Esophagus muscularis mucosa (tissue), 4 donors: Measurements from ENCODE around the gene TAOK1. TPM values are rescaled to one million over a fixed set of nuclear protein-coding genes. Genes with fewer than 3 reads are reported as not detected.
A peak's percentile ranks its signal among the peaks of the same experiment; 100 is the strongest.

ENCODE experiments used
- DNase-seq: peaks from one replicate; pipeline ENCODE4 v3.0.0-alpha.2; 2017; ENCODE audit errors: extremely low spot score
- H3K27ac ChIP-seq, 4 donors: fragments of 200-600 bp; sonication (generic); replicated peaks in 1 of 4; 1 replicate in 3 of 4; 2 replicates in 1 of 4; pipeline ENCODE4 v1.5.1; 2016 to 2019; ENCODE audit warnings: mild to moderate bottlenecking in 1 of 4
- H3K27me3 ChIP-seq, 4 donors: fragments of 200-600 bp; sonication (generic); one replicate each; pipeline versions ENCODE4 v1.5.1 to v1.6.0; 2016 to 2019
- H3K36me3 ChIP-seq, 4 donors: fragments of 200-600 bp; sonication (generic); one replicate each; pipeline ENCODE4 v1.5.1; 2016 to 2019
- H3K4me1 ChIP-seq, 4 donors: fragments of 200-600 bp; sonication (generic); one replicate each; pipeline ENCODE4 v1.5.1; 2016 to 2019
- H3K4me3 ChIP-seq, 4 donors: fragments of 200-600 bp; sonication (generic); 1 replicate in 2 of 4; 2 replicates in 2 of 4; pipeline ENCODE4 v1.5.1; 2016 to 2019; ENCODE audit warnings: mild to moderate bottlenecking in 4 of 4, moderate library complexity in 1 of 4
- H3K9me3 ChIP-seq, 4 donors: fragments of 200-600 bp; sonication (generic); 1 replicate in 3 of 4; 2 replicates in 1 of 4; pipeline ENCODE4 v1.5.1; 2016 to 2019
- CTCF ChIP-seq, 3 experiments: fragments of 200-600 bp in 2 of 3; fragments of 450-650 bp in 1 of 3; sonication (generic) in 2 of 3; IDR thresholded peaks; one replicate each; pipeline ENCODE4 v1.5.1; 2017 to 2019; ENCODE audit warnings: antibody characterized with exemption in 3 of 3, mild to moderate bottlenecking in 2 of 3, moderate library complexity in 1 of 3
- EP300 ChIP-seq: sonication (generic); formaldehyde crosslinking; IDR thresholded peaks from one replicate; pipeline ENCODE4 v1.6.1; 2017; ENCODE audit warnings: antibody characterized with exemption
- POLR2A ChIP-seq: fragments of 450-650 bp; IDR thresholded peaks from one replicate; pipeline ENCODE4 v1.6.1; 2017; ENCODE audit warnings: antibody characterized with exemption, moderate library complexity, mild to moderate bottlenecking, low read depth
- POLR2AphosphoS5 ChIP-seq, 2 donors: sonication (generic); formaldehyde crosslinking; IDR thresholded peaks; one replicate each; pipeline ENCODE4 v1.6.1; 2017; ENCODE audit warnings: antibody characterized with exemption in 2 of 2
- WGBS: methylation state at CpG from one replicate; pipeline ENCODE4 v1.1.5; 2018; 5-methylcytosine and 5-hydroxymethylcytosine counted together
- intact Hi-C: fragments of 100-400 bp; cut with DNase I; formaldehyde crosslinking; loops from one replicate; pipeline ENCODE4 v1.15.1; 2023
- total RNA-seq, 4 donors: library from RNA; depleted of rRNA; stranded (reverse); fragments of >200 nt; gene quantifications; one replicate each; pipeline versions ENCODE4 v1.1.0 to v1.2.1, GENCODE V29; 2016

Gene TAOK1
- total RNA-seq, 4 donors from 2014 or later: 48.7 to 73.1 (median 58.9) TPM

- no peaks in the 10 kb centered on the region for H3K9me3 ChIP-seq
- no peak overlapping the region for H3K4me3 ChIP-seq
- peak overlapping the region in 1 of 4 donors; percentile 22 for H3K27ac ChIP-seq
- intact Hi-C loops: loop anchor here (5.0 kb wide), 1 partner anchor 35 kb away; no protein-coding TSS in a partner anchor
- H3K27me3 ChIP-seq: no peaks in the 10 kb centered on the region
- WGBS: 70% methylated on average over 7 of the region's 10 CpGs
- H3K36me3 ChIP-seq: peaks cover 17 to 63% (median 59%) of the 10 kb centered on the region in 4 donors
- peaks cover 56 to 87% (median 77%) of the 10 kb centered on the region in 4 donors for H3K4me1 ChIP-seq
- no peak for TF ChIP-seq POLR2A
- TF ChIP-seq POLR2AphosphoS5 (IDR thresholded peaks at IDR 0.05): no peak
- no peak for TF ChIP-seq CTCF (IDR thresholded peaks at IDR 0.05)
- no peak for TF ChIP-seq EP300
- no peak for DNase-seq
Observed at GRCh38 chr17:29582254-29582765, 192.1 kb downstream of the TAOK1 start.

- WGBS: 96% methylated on average over 8 of the region's 13 CpGs
- Histone ChIP-seq H3K36me3 (peaks cover 16 to 59% (median 54%) of the 10 kb centered on the region in 4 donors), H3K27ac (peak overlapping the region in 2 of 4 donors; percentile 13 to 22), H3K9me3 (no peaks in the 10 kb centered on the region), H3K27me3 (no peaks in the 10 kb centered on the region), H3K4me1 (peaks cover 59 to 87% (median 77%) of the 10 kb centered on the region in 4 donors), H3K4me3 (no peak overlapping the region)
- TF ChIP-seq CTCF (IDR thresholded peaks at IDR 0.05) (no peak), POLR2AphosphoS5 (IDR thresholded peaks at IDR 0.05) (no peak), EP300 (no peak), POLR2A (no peak)
- intact Hi-C loops: loop anchor here (5.0 kb wide), 1 partner anchor 35 kb away; no protein-coding TSS in a partner anchor
- DNase-seq: no peak
Observed at GRCh38 chr17:29582772-29583171, 192.6 kb downstream of the TAOK1 start.

GRCh38 chr17:29583324-29584248 is 193.4 kb downstream of the TAOK1 start:
- no peak overlapping the region for H3K4me3 ChIP-seq
- intact Hi-C loops: loop anchor here (5.0 kb wide), 1 partner anchor 34 kb away; no protein-coding TSS in a partner anchor
- peaks cover 62 to 88% (median 78%) of the 10 kb centered on the region in 4 donors for H3K4me1 ChIP-seq
- peak overlapping the region; percentile 75 to 90 (median 82) for H3K27ac ChIP-seq
- H3K27me3 ChIP-seq: no peaks in the 10 kb centered on the region
- WGBS: 97% methylated on average over 11 of the region's 16 CpGs
- no peak for TF ChIP-seq EP300
- no peak for TF ChIP-seq CTCF (IDR thresholded peaks at IDR 0.05)
- no peak for TF ChIP-seq POLR2A
- TF ChIP-seq POLR2AphosphoS5 (IDR thresholded peaks at IDR 0.05): no peak
- H3K9me3 ChIP-seq: no peaks in the 10 kb centered on the region
- no peak for DNase-seq
- peaks cover 16 to 51% (median 46%) of the 10 kb centered on the region in 4 donors for H3K36me3 ChIP-seq

GRCh38 chr17:29584452-29585079 is 194.4 kb downstream of the TAOK1 start:
- Histone ChIP-seq H3K4me1 (peaks cover 62 to 90% (median 78%) of the 10 kb centered on the region in 4 donors), H3K27ac (peak overlapping the region; percentile 75 to 90 (median 82)), H3K9me3 (no peaks in the 10 kb centered on the region), H3K36me3 (peaks cover 16 to 41% (median 36%) of the 10 kb centered on the region in 4 donors), H3K4me3 (peak overlapping the region; percentile 32 to 50 (median 36)), H3K27me3 (no peaks in the 10 kb centered on the region)
- DNase-seq: no peak
- peak in 1 of 2 donors; percentile 19 for TF ChIP-seq POLR2AphosphoS5 (IDR thresholded peaks at IDR 0.05)
- no peak for TF ChIP-seq EP300
- TF ChIP-seq CTCF (IDR thresholded peaks at IDR 0.05): no peak
- TF ChIP-seq POLR2A: no peak
- WGBS: 53% methylated on average over 8 of the region's 12 CpGs
- intact Hi-C loops: loop anchor here (5.0 kb wide), 2 partner anchors 33 to 43 kb away; no protein-coding TSS in a partner anchor
